Measurements from ENCODE around the gene ZFP62. TPM values are rescaled to one million over a fixed set of nuclear protein-coding genes. Genes with fewer than 3 reads are reported as not detected.
A peak's percentile ranks its signal among the peaks of the same experiment; 100 is the strongest.

ZFP62 gene
- total and polyA plus RNA-seq, 2 donors (not counting 1 experiment from before 2014, with no cell fraction given), result 14.4 to 24.1 TPM

DNA sequence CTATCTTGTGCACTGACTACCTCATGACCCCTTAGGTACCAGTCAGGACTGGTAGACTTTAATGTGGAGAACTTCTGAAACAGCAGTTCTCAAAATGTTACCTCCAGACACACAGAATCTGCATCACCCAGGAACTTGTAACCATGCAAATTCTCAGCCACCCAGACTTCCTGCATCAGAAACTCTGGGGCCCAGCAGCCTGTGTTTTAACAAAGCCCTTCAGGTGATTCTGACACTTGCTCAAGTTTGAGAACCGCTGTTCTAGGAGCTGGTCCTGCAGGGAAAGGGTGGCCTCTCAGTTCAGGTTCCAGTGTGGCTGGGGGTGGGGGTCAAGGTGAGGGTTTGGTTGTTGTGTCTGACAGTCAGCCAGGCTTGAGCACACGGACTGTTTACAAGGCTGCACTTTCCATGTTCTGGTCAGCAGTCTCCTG lies 28.4 kb downstream of the ZFP62 start:
- peaks cover 9% of the 10 kb centered on the region for H3K79me2 ChIP-seq (ENCODE audit: control insufficient read depth, insufficient read depth, low read length)
- H3K27ac ChIP-seq (ENCODE audit: insufficient read depth, low read length), result no peak overlapping the region
- H2AFZ ChIP-seq (ENCODE audit: low read length), result no peak overlapping the region
- H3K36me3 ChIP-seq (ENCODE audit: control insufficient read depth, insufficient read depth, low read length), result peaks cover 3% of the 10 kb centered on the region
- H3K4me2 ChIP-seq (ENCODE audit: extremely low read depth, insufficient read depth, low read length), result peak overlapping the region; percentile 100
- H3K4me1 ChIP-seq (ENCODE audit: control insufficient read depth, extremely low read depth, insufficient read depth, low read length), result peaks cover 3% of the 10 kb centered on the region
- H3K4me3 ChIP-seq (replicated peaks in 1 of 4; ENCODE audit: control extremely low read depth in 1 of 4, insufficient read depth in 1 of 4, low read depth in 3 of 4, low read length in 4 of 4), result peak overlapping the region in 3 of 4 experiments; percentile 88 to 89 (median 88)
- no peaks in the 10 kb centered on the region for H3K27me3 ChIP-seq (ENCODE audit: control insufficient read depth, insufficient read depth, low read length)
- no peak overlapping the region for H3K9ac ChIP-seq (ENCODE audit: insufficient read depth, low read length)
- no peak for DNase-seq (ENCODE audit: low read depth in 2 of 2)
- H4K20me1 ChIP-seq (ENCODE audit: control insufficient read depth, extremely low read depth, insufficient read depth, low read length), result no peaks in the 10 kb centered on the region
- H3K9me3 ChIP-seq (ENCODE audit: control insufficient read depth, insufficient read depth, low read depth, low read length), result no peaks in the 10 kb centered on the region
- TF ChIP-seq EZH2 (IDR thresholded peaks at IDR 0.05; ENCODE audit: low read length, missing control alignments), result no peak
- TF ChIP-seq, protein P1, sequence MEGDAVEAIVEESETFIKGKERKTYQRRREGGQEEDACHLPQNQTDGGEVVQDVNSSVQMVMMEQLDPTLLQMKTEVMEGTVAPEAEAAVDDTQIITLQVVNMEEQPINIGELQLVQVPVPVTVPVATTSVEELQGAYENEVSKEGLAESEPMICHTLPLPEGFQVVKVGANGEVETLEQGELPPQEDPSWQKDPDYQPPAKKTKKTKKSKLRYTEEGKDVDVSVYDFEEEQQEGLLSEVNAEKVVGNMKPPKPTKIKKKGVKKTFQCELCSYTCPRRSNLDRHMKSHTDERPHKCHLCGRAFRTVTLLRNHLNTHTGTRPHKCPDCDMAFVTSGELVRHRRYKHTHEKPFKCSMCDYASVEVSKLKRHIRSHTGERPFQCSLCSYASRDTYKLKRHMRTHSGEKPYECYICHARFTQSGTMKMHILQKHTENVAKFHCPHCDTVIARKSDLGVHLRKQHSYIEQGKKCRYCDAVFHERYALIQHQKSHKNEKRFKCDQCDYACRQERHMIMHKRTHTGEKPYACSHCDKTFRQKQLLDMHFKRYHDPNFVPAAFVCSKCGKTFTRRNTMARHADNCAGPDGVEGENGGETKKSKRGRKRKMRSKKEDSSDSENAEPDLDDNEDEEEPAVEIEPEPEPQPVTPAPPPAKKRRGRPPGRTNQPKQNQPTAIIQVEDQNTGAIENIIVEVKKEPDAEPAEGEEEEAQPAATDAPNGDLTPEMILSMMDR (conservative IDR thresholded peaks at IDR 0.05 in 1 of 2, IDR thresholded peaks at IDR 0.05 in 1 of 2; ENCODE audit: low read depth in 1 of 2, low read length in 2 of 2), result no peak

DNA sequence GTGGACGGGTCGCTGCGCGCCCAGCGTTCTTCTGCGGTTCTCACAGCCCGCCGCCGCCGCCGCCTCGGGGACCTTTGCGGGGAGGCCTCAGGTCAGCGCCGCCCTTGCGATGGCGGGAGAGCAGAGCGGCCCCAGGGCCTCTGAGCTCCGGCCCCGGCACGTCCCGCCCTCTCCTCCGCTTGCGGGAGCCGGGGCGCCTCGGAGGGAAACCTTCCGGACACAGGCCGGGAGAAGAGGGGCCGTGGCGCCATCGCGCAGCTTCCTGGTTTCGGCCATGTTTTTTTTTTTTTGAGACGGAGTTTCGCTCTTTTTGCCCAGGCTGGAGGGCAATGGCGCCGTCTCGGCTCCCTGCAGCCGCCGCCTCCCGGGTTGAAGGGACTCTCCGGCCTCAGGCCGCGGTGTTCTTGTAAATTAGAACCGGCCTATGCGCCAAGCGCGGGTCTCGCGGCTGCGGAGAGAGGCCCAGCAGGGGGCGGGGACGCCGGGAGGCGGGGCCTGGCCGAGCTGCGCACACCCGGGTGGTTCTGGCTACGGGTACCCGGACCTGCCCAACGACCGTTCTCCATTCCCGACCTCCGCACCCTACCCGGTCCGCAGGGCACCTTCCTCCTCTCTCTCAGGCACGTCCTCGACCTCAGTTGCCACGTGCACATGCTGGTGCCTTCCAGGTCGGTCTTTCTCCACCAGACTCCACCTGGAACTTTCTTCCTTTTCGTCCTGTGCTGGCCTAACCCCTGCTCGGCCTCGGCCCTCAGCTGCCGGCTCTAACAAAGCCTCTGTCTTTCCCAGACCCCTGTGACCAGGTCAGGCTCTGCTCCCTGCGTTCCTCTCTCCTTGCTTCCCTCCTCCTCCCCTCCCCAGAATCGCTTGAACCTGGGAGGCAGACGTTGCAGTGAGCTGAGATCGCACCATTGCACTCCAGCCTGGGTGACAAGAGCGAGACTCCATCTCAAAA lies 29.7 kb downstream of the ZFP62 start:
- peak; percentile 68 to 70 for DNase-seq (ENCODE audit: low read depth in 2 of 2)
- Histone ChIP-seq H3K27me3 (ENCODE audit: control insufficient read depth, insufficient read depth, low read length) (no peaks in the 10 kb centered on the region), H3K4me1 (ENCODE audit: control insufficient read depth, extremely low read depth, insufficient read depth, low read length) (peaks cover 3% of the 10 kb centered on the region)

More for the DNA sequence above, 29.7 kb downstream of the ZFP62 start:
- no peaks in the 10 kb centered on the region for H3K9me3 ChIP-seq (ENCODE audit: control insufficient read depth, insufficient read depth, low read depth, low read length)
- peak overlapping the region; percentile 100 for H3K4me2 ChIP-seq (ENCODE audit: extremely low read depth, insufficient read depth, low read length)
- peak overlapping the region; percentile 92 for H3K27ac ChIP-seq (ENCODE audit: insufficient read depth, low read length)
- peaks cover 3% of the 10 kb centered on the region for H3K36me3 ChIP-seq (ENCODE audit: control insufficient read depth, insufficient read depth, low read length)
- peak overlapping the region; percentile 99 for H2AFZ ChIP-seq (ENCODE audit: low read length)
- peak overlapping the region; percentile 83 to 89 (median 88) for H3K4me3 ChIP-seq (replicated peaks in 1 of 4; ENCODE audit: control extremely low read depth in 1 of 4, insufficient read depth in 1 of 4, low read depth in 3 of 4, low read length in 4 of 4)
- H3K79me2 ChIP-seq (ENCODE audit: control insufficient read depth, insufficient read depth, low read length), result peaks cover 9% of the 10 kb centered on the region
- H3K9ac ChIP-seq (ENCODE audit: insufficient read depth, low read length), result peak overlapping the region; percentile 96
- no peak for TF ChIP-seq EZH2 (IDR thresholded peaks at IDR 0.05; ENCODE audit: low read length, missing control alignments)
- TF ChIP-seq, protein P1 (conservative IDR thresholded peaks at IDR 0.05 in 1 of 2, IDR thresholded peaks at IDR 0.05 in 1 of 2; ENCODE audit: low read depth in 1 of 2, low read length in 2 of 2), result no peak
- no peaks in the 10 kb centered on the region for H4K20me1 ChIP-seq (ENCODE audit: control insufficient read depth, extremely low read depth, insufficient read depth, low read length)
